ENCODE data around the gene NAALADL1.
A peak's percentile ranks its signal among the peaks of the same experiment; 100 is the strongest.

NAALADL1 gene

DNA sequence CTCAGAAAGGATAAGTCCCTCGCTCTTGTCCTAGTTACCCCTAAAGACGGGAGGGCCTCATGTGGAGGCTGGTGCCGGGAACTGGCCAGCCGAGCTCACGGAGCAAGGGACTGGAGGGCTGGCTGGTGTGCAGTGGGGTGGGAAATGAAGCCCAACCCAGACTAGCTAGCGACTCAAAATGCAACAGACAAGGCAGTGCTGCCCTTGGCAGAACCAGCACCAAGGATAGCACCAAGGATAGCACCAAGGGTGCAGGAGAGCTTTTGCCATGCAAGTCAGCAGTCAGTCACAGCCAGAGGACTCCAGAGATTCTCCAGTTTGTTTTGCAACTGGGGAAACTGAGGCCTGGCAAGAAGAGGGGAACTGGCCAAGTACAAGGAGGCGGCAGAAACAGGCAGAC lies 55.1 kb downstream of the NAALADL1 start:
- H3K36me3 ChIP-seq (replicated peaks), result no peaks in the 10 kb centered on the region
- peaks cover 6% of the 10 kb centered on the region; the same call in 1 of the 2 replicates for H3K4me1 ChIP-seq
- H3K4me3 ChIP-seq, result no peak overlapping the region
- DNase-seq (ENCODE audit: low spot score in 2 of 2), result no peak
- in situ Hi-C loops (cut with MboI; ENCODE audit: low sequenced_read_pairs), result no loop called here
- no peaks in the 10 kb centered on the region for H3K9me3 ChIP-seq
- H3K27me3 ChIP-seq (ENCODE audit: low read depth), result no peaks in the 10 kb centered on the region

DNA sequence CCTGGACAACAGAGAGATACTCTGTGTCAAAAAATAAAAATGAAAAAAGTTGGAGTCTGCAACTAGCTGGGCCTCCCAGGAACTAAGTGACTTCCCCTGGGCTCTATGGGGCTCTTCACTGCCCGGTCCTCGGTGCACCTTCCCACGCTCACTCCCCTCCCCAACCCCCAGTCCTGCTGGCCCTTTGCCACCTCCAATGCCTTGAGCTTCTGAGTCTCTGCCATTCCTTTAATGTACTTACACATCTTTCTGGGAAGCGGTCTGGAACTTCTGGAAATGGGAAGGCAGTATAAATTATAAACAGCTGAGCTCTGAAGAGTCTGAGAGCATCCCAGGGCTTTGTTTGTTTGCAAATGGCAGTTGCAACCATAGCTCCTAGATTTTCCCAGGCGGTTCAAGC lies 55.6 kb downstream of the NAALADL1 start:
- no peaks in the 10 kb centered on the region for H3K27me3 ChIP-seq (ENCODE audit: low read depth)
- no peak overlapping the region for H3K4me3 ChIP-seq
- peaks cover 6% of the 10 kb centered on the region; the same call in 1 of the 2 replicates for H3K4me1 ChIP-seq
- no peaks in the 10 kb centered on the region for H3K36me3 ChIP-seq (replicated peaks)
- in situ Hi-C loops (cut with MboI; ENCODE audit: low sequenced_read_pairs), result no loop called here
- no peak for DNase-seq (ENCODE audit: low spot score in 2 of 2)
- no peaks in the 10 kb centered on the region for H3K9me3 ChIP-seq

DNA sequence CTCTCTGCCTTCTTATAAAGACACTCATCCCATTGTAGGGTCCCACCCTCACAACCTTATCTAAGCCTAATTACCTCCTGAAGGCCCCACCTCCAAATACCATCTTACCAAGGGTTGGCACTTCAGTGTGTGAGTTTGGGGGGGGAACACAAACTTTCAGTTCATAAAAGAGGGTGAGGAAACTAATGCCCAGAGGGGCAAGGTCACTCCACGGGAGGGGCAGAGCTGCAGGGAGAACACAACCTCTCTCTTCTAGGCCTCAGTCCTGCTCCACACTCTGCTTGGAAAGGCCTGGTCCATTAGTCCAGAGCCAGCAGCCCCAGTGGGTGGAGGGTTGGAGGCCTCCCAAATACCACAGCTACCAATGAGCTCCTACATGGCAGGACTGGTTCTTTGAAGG lies 58.9 kb downstream of the NAALADL1 start:
- in situ Hi-C loops (cut with MboI; ENCODE audit: low sequenced_read_pairs), result no loop called here
- H3K4me3 ChIP-seq, result no peak overlapping the region
- H3K36me3 ChIP-seq (replicated peaks), result no peaks in the 10 kb centered on the region
- H3K27me3 ChIP-seq (ENCODE audit: low read depth), result no peaks in the 10 kb centered on the region
- H3K9me3 ChIP-seq, result no peaks in the 10 kb centered on the region
- no peak for DNase-seq (ENCODE audit: low spot score in 2 of 2)
- H3K4me1 ChIP-seq, result peaks cover 6% of the 10 kb centered on the region; the same call in 1 of the 2 replicates

DNA sequence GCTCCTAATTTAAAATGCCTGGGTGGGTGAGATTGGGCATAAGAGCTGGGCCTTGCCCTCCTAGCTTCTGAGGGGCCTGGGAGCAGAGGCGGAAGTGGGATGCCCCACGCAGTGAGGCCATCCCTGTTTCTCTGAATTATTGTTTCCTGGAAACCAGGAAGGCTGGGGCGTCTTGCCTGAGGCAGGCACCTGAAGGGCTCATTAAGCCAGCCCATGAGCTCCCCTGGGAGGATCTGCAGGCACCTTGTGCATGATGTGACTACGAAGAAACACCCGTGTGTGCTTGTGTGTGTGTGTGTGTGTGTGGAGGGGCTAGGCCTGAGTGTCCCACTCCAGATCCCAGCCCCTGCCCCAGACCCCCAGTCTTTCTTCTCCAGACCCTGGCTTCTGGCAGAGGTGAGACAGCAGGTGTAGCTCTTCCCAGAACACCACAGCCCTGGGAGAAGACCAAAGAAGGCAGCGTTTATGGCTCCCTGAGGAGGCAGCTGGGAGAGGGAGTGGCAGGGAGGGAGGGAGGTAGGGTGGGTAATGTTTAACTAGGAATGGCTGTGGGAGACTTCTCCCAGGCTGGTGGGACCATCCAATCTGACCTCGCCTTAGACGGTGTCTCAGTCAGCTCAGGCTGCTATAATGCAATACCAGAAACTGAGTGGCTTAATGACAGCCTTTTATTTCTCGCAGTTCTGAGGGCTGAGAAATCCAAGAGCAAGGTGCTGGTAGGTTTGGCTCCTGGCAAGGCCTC lies 59.5 kb downstream of the NAALADL1 start:
- in situ Hi-C loops (cut with MboI; ENCODE audit: low sequenced_read_pairs), result no loop called here
- no peaks in the 10 kb centered on the region for H3K36me3 ChIP-seq (replicated peaks)
- peaks cover 6% of the 10 kb centered on the region; the same call in 1 of the 2 replicates for H3K4me1 ChIP-seq
- H3K4me3 ChIP-seq, result no peak overlapping the region
- no peak for DNase-seq (ENCODE audit: low spot score in 2 of 2)
- no peaks in the 10 kb centered on the region for H3K27me3 ChIP-seq (ENCODE audit: low read depth)
- no peaks in the 10 kb centered on the region for H3K9me3 ChIP-seq

DNA sequence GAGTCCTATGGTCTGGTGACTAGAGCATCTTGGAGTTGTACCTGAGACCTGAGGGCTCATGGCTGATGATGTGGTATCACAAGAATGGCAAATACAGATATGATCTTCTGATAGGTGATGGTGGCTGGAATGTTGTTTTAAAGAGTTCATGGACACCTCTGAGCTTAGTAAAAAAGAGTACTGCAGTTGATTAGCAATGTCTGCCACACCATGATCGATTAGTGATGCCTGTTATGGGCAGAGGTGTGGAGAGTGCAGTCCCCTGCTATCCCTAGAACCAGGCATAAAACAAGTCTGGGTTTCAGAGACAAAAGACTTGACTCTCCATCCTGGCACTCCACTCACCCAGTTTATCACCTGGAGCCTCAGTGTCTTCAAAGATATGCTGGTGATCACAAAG lies 60.2 kb downstream of the NAALADL1 start:
- in situ Hi-C loops (cut with MboI; ENCODE audit: low sequenced_read_pairs), result no loop called here
- Histone ChIP-seq H3K9me3 (no peaks in the 10 kb centered on the region), H3K27me3 (ENCODE audit: low read depth) (0 out of 2 replicates have a peak, but pooled peaks cover 3% of the 10 kb centered on the region), H3K36me3 (replicated peaks) (no peaks in the 10 kb centered on the region), H3K4me3 (no peak overlapping the region), H3K4me1 (peaks cover 6% of the 10 kb centered on the region; the same call in 1 of the 2 replicates)
- no peak for DNase-seq (ENCODE audit: low spot score in 2 of 2)

DNA sequence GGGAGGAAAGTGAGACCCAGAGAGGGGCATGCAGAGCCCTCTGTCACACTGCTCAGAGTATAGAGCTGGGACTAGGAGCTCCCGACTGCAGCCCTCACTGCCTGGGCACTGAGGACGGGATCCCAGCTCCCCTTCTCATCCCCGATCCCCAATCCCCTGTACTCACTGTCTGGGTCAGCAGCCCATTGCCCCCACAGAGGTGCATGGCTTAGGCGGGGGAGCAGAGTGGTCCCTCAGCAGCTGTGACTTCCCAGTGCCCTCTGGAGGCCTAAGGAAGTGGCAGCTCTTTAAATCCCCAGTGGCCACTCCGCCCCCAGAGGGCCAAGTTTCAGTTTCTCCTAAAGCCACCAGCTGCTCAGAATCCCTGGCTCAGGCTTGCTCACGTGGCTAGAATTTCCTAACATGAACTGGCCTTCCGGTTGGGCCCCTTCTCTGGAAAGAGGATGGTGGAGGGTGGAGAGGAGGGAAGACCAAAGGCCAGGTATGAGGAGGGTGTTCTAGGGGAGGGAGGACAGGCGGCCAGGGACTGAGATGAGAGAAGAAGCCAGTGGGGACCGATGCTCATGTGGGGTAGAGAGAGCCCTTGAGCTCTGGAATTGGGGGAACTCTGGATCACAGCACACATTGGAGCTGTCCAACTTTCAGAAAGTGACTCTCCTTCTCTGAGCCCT lies 61.5 kb downstream of the NAALADL1 start, which contains the start of gene BATF2:
Gene BATF2 (minus strand): TSS at position 262 of the 671 bp plus-strand sequence. CDS start 57 bp downstream, at position 205.
- H3K36me3 ChIP-seq (replicated peaks), result no peaks in the 10 kb centered on the region
- in situ Hi-C loops (cut with MboI; ENCODE audit: low sequenced_read_pairs), result no loop called here
- peak; percentile 41 to 67 for DNase-seq (ENCODE audit: low spot score in 2 of 2)
- no peaks in the 10 kb centered on the region for H3K9me3 ChIP-seq
- peaks cover 6% of the 10 kb centered on the region; the same call in 1 of the 2 replicates for H3K4me1 ChIP-seq
- 0 out of 2 replicates have a peak, but pooled peaks cover 3% of the 10 kb centered on the region for H3K27me3 ChIP-seq (ENCODE audit: low read depth)
- H3K4me3 ChIP-seq, result no peak within 1 kb of the TSS

DNA sequence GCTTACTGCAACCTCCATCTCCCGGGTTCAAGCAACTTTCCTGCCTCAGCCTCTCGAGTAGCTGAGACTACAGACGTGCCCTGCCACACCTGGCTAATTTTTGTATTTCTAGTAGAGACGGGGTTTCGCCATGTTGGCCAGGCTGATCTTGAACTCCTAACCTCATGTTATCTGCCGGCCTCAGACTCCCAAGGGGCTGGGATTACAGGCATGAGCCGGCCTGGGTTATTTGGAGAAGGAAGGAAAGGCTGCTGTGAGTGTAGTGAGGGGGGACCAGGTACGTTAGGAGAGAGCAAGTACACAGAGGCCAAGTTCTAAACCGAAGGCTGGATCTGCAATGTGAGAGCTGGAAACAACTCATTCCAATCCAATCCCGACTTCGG lies 62.0 kb downstream of the NAALADL1 start:
- H3K4me3 ChIP-seq, result no peak overlapping the region

More for the DNA sequence above, 62.0 kb downstream of the NAALADL1 start:
- in situ Hi-C loops (cut with MboI; ENCODE audit: low sequenced_read_pairs), result no loop called here
- H3K9me3 ChIP-seq, result no peaks in the 10 kb centered on the region
- no peaks in the 10 kb centered on the region for H3K36me3 ChIP-seq (replicated peaks)
- 0 out of 2 replicates have a peak, but pooled peaks cover 3% of the 10 kb centered on the region for H3K27me3 ChIP-seq (ENCODE audit: low read depth)
- H3K4me1 ChIP-seq, result peaks cover 6% of the 10 kb centered on the region; the same call in 1 of the 2 replicates
- no peak for DNase-seq (ENCODE audit: low spot score in 2 of 2)
